GM12874 (cell line): Measurements from ENCODE around the gene MAP3K9.

Experiments used
- TF ChIP-seq, protein P1 (sequence below): IDR thresholded peaks from 2 replicates; pipeline ENCODE4 v1.5.1; 2011; ENCODE audit warnings: low read depth, mild to moderate bottlenecking, control low read depth, low read length, moderate library complexity; ENCODE audit not compliant: insufficient read depth

Gene MAP3K9

DNA sequence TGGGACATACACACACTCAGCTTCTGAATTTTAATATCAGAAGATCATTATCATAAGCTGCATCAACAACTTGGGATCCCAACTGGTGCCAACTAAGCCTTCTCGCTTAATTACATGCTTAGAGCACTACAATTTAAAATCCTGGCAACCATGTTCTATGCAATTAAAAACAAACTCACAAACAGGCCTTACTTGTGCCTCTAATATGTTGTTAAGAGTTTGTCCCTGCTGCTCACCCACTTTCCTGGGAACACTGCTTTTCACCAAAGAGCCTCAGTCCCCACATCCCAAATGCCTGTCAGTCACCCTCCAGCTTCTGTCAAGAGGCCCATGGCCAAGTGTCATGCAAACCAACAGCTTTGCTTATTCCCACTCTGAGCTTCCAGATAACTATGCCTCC, 97.9 kb downstream of the MAP3K9 start:
- TF ChIP-seq, protein P1, sequence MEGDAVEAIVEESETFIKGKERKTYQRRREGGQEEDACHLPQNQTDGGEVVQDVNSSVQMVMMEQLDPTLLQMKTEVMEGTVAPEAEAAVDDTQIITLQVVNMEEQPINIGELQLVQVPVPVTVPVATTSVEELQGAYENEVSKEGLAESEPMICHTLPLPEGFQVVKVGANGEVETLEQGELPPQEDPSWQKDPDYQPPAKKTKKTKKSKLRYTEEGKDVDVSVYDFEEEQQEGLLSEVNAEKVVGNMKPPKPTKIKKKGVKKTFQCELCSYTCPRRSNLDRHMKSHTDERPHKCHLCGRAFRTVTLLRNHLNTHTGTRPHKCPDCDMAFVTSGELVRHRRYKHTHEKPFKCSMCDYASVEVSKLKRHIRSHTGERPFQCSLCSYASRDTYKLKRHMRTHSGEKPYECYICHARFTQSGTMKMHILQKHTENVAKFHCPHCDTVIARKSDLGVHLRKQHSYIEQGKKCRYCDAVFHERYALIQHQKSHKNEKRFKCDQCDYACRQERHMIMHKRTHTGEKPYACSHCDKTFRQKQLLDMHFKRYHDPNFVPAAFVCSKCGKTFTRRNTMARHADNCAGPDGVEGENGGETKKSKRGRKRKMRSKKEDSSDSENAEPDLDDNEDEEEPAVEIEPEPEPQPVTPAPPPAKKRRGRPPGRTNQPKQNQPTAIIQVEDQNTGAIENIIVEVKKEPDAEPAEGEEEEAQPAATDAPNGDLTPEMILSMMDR = no peak

DNA sequence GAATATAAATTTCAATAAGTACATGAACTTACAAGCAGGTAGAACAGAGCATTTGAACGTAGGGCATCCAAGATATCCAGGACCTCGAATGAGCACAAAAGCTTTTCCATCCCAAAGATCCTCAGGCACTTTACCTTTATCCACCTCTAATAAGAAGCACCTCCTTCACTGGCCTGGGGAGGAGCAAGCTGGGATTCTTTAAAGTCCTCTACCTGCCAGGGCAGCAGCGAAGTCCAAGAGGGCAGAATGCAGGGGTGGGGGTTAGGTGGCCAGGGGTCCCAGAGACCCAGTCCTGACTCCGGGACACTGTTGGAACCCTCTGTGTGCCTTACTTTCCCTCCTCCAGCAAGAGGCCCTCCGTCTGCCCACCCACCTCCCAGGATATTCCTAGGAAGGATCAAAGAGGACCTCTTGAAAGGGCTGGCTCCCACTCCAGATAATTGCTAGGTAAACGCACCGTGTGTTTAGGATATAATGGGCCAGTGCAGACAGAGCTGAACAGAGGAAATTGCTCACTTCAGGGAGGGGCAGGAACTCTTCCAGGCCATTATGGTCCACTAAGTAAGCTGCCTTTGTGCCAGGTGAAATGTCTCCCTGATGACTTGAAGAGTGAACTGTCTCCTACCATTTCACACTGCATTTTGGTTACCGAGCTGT, 99.5 kb downstream of the MAP3K9 start:
- TF ChIP-seq, protein P1 = no peak

DNA sequence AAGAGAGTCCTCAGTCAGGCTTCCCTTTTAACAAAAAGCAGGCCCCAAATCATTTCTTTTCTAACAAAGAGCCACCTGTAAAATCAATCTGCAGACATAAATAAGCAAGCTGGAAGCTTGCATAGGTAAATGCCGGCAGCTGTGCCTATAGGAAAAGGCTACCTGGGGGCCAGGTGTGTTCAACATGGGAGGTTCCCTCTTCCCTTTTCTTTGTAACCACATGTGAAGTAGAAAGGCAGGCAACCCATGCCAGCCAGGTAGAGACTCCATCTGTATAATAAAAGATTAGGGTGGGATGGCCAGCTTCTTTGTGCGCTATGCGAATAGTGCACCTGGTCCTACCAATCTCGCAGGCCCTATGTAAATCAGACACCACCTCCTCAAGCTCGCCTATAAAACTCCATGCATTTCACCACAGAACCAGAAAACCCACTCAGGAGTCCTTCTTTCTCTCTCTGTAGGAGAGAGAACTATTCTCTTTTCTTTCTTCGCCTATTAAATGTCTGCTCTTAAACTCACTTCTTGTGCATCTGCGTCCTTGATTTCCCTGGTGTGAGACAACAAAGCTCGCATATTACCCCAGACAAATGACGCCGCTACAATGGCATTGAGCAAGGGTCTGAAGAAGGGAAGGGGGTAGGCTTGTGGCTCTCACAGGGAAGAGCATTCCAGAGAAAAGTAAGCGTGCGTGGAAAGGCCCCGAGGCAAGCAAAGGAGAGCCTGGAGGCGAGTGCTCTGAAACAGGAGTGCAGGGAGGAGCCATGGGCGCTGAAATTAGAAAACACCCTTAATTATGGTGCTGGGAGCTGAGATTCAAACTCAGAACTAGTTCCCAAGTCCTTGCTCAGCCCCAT, 100.4 kb downstream of the MAP3K9 start:
- TF ChIP-seq, protein P1 = no peak

DNA sequence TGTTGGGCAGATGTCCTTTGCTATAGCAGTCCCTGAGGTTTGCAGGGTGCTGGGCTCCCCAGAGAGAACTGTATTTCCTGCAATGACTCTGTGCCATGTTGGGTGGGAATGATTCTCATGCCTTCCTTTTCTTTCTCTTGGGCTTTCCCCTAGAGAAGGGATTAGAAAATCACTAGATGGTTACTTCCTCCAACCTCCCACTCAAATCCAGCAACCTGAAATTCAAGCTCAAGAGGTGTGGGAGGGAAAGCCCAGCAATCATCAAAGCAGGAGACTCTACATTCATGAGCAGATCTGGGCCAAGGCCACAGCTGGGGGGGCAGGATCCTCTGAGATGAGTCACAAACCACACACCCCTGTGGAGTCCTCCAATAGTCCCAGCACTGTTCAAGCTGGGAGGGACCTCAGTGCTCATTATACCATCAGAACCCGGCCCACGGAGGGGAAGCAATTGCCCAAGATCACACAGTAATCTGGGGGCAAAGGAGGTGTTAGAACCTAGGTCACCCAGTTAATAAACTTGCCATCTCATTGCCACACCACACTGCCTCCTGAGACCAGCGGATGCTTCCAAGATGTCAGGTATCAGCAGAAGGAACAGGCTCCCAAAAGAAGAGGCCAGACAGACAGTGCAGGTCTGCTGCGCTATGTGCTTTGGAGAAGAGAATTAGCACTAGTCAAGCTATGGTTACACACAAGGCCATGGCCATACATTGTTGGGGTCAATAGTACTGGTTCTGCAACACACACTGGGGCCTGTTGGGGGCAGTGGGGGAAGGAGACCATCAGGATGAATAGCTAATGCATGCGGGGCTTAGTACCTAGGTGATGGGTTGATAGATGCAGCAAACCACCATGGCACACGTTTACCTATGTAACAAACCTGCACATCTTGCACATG, 101.9 kb downstream of the MAP3K9 start:
- TF ChIP-seq, protein P1 = no peak

DNA sequence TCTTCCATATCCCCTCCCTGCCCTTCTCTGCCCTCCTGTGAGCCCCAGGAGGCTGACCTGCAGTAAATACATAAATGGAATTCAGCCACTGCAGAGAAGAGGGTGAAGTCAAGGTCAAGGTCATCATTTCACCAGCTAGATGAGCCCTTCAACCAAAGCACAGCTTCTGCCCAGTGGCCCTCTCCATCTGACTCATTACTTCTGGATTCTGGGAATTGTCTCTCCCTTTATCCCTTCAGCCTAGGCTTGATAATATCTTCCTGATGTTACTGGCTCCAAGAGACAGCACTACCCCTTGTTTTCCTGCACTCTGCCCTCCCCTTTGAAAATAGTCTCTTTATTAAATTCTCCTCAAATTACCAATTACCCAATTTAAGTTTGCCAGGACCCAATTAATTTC, 103.1 kb downstream of the MAP3K9 start:
- TF ChIP-seq, protein P1 = no peak

DNA sequence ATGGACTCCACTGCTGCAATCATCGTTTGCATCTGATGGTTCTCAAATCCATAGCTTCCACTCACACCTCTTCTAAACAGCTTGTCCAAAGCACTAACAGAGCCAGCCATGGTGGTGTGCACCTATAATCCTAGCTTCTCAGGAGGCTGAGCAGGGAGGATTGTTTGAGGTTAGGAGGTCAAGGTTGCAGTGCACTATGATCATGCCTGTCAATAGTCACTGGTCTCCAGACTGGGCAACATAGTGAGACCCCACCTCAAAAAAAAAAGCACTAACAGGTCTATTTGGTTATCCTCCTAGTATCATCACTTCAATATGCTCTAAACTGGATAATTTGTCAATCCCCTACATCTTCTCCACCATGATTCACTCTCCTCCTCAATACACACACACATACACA, 104.4 kb downstream of the MAP3K9 start:
- TF ChIP-seq, protein P1 = no peak

DNA sequence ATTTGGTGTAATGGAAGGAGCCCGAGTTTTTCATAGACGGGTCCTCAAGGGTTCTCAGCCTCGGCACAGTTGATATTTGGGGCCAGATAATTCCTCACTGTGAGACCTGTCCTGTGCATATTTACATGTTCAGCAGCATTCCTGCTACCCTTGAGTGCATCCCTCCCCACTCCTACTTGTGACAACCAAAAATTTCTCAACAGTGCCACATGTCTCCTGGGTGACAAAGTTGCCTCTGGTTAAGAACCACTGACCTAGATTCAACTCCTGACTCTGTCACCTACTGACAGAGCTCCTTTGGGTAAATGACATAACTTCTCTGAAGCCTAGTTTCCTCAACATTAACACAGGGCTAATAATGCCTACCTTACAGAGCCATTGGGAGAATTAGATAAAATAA, 107.2 kb downstream of the MAP3K9 start:
- TF ChIP-seq, protein P1 = no peak
